ENCODE data around the gene RAP1GAP2. TPM values are rescaled to one million over a fixed set of nuclear protein-coding genes. Genes with fewer than 3 reads are reported as not detected.
"Not testable (repeated sequence)": the region's sequence is repeated elsewhere in the genome, so short reads cannot be mapped to it uniquely, and the experiment has no call there.

The RAP1GAP2 gene
- total RNA-seq, 4 donors from 2014 or later: 30.6 to 60.2 (median 41.9) TPM

GRCh38 chr17:2777242-2777867, 18.9 kb upstream of the RAP1GAP2 start:
- Histone ChIP-seq H3K4me1 (peaks cover 0 to 8% (median 0%) of the 10 kb centered on the region in 4 donors), H3K36me3 (no peaks in the 10 kb centered on the region), H3K4me3 (peak overlapping the region in 2 of 4 donors; percentile 40 to 44), H3K27ac (no peak overlapping the region), H3K9me3 (no peaks in the 10 kb centered on the region), H3K27me3 (peaks cover 0 to 10% of the 10 kb centered on the region in 2 donors)
- DNase-seq: no peak
- TF ChIP-seq POLR2A (IDR thresholded peaks at IDR 0.05) (no peak), CTCF (IDR thresholded peaks at IDR 0.05) (no peak)

- Histone ChIP-seq H3K4me3 (no peak overlapping the region), H3K36me3 (no peaks in the 10 kb centered on the region), H3K27ac (no peak overlapping the region), H3K27me3 (peaks cover 0 to 10% of the 10 kb centered on the region in 2 donors), H3K4me1 (peaks cover 0 to 8% (median 0%) of the 10 kb centered on the region in 4 donors), H3K9me3 (no peaks in the 10 kb centered on the region)
- DNase-seq: no peak
- no peak for TF ChIP-seq POLR2A (IDR thresholded peaks at IDR 0.05)
- no peak for TF ChIP-seq CTCF (IDR thresholded peaks at IDR 0.05)
Measured at GRCh38 chr17:2778489-2778888, 17.7 kb upstream of the RAP1GAP2 start.

- Histone ChIP-seq H3K4me3 (no peak overlapping the region), H3K9me3 (no peaks in the 10 kb centered on the region), H3K4me1 (peaks cover 0 to 8% (median 0%) of the 10 kb centered on the region in 4 donors), H3K36me3 (no peaks in the 10 kb centered on the region), H3K27me3 (peaks cover 0 to 10% of the 10 kb centered on the region in 2 donors), H3K27ac (no peak overlapping the region)
- TF ChIP-seq POLR2A (IDR thresholded peaks at IDR 0.05) (no peak), CTCF (IDR thresholded peaks at IDR 0.05) (no peak)
- DNase-seq: no peak
Measured at GRCh38 chr17:2779545-2779944, 16.7 kb upstream of the RAP1GAP2 start.

- Histone ChIP-seq H3K36me3 (no peaks in the 10 kb centered on the region), H3K27me3 (peaks cover 0 to 10% of the 10 kb centered on the region in 2 donors), H3K4me1 (peaks cover 0 to 8% (median 0%) of the 10 kb centered on the region in 4 donors), H3K27ac (no peak overlapping the region), H3K4me3 (no peak overlapping the region), H3K9me3 (no peaks in the 10 kb centered on the region)
- no peak for DNase-seq
- no peak for TF ChIP-seq CTCF (IDR thresholded peaks at IDR 0.05)
- no peak for TF ChIP-seq POLR2A (IDR thresholded peaks at IDR 0.05)
Measured at GRCh38 chr17:2780256-2780655, 16.0 kb upstream of the RAP1GAP2 start.

- Histone ChIP-seq H3K27me3 (peaks cover 0 to 8% of the 10 kb centered on the region in 2 donors), H3K27ac (no peak overlapping the region), H3K4me1 (peaks cover 0 to 8% (median 0%) of the 10 kb centered on the region in 4 donors), H3K9me3 (no peaks in the 10 kb centered on the region), H3K36me3 (no peaks in the 10 kb centered on the region), H3K4me3 (no peak overlapping the region)
- TF ChIP-seq CTCF (IDR thresholded peaks at IDR 0.05): no peak
- TF ChIP-seq POLR2A (IDR thresholded peaks at IDR 0.05): no peak
- DNase-seq: no peak
Measured at GRCh38 chr17:2780931-2781454, 15.2 kb upstream of the RAP1GAP2 start.

- not testable (repeated sequence) for H3K27ac ChIP-seq, DNase-seq, H3K4me3 ChIP-seq, H3K36me3 ChIP-seq, H3K9me3 ChIP-seq, H3K27me3 ChIP-seq
- peaks cover 0 to 12% (median 0%) of the 10 kb centered on the region in 4 donors for H3K4me1 ChIP-seq
Measured at GRCh38 chr17:2781598-2781997, 14.6 kb upstream of the RAP1GAP2 start.

Data from Peyer's patch (tissue), 4 donors.